ENCODE results near the gene EBF4.

GRCh38 chr20:2759143-2759542 lies 66.6 kb downstream of the EBF4 start:
- TF ChIP-seq CTCF (conservative IDR thresholded peaks at IDR 0.05) (no peak), ZFX (IDR thresholded peaks at IDR 0.05) (no peak)

Measured in C4-2B (cell line).